GM12872 (cell line): ENCODE results near the gene MEIS2.

Experiments
- TF ChIP-seq, protein P1 (sequence below): IDR thresholded peaks from 3 replicates; pipeline ENCODE4 v1.5.1; 2011; ENCODE audit warnings: low read depth, mild to moderate bottlenecking, low read length, moderate library complexity; ENCODE audit not compliant: insufficient read depth

Gene MEIS2

DNA sequence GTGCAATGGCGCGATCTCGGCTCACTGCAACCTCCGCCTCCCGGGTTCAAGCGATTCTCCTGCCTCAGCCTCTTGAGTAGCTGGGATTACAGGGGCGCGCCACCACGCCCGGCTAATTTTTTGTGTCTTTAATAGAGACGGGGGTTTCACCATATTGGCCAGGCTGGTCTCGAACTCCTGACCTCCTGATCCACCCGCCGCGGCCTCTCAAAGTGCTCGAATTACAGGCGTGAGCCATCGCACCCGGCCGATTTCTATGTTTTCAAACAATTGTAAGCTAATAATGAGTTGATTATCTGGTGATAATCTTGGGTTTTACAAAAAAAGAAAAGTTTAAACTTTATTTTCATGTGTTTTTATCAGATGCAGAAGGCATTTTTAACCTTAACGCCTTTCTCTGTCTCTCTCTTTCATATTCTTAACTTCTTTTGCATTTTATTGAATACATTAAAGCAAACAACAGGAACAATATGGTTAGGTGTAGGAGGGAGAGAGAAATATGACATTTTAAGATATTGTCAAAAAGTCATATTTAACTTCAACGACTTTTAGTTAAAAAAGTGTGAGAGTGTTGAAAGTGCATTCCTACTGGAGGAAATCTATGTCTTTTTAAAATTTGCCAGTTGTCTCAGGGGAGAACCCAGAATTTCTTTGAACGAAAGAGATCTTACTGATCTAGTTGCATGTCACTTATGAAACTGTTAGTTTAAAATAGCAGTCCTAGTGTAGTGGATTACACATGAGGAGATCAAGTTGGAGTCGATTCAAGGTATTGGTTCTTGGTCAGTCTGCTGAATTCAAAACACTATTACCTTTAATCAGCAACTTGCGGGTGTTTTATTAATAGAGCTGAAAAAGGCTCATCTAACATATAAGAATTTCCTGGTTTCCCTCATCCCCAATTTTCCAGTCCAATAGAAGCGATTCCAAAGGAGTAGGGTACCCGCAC is 3.4 kb upstream of the MEIS2 start:
- TF ChIP-seq, protein P1, sequence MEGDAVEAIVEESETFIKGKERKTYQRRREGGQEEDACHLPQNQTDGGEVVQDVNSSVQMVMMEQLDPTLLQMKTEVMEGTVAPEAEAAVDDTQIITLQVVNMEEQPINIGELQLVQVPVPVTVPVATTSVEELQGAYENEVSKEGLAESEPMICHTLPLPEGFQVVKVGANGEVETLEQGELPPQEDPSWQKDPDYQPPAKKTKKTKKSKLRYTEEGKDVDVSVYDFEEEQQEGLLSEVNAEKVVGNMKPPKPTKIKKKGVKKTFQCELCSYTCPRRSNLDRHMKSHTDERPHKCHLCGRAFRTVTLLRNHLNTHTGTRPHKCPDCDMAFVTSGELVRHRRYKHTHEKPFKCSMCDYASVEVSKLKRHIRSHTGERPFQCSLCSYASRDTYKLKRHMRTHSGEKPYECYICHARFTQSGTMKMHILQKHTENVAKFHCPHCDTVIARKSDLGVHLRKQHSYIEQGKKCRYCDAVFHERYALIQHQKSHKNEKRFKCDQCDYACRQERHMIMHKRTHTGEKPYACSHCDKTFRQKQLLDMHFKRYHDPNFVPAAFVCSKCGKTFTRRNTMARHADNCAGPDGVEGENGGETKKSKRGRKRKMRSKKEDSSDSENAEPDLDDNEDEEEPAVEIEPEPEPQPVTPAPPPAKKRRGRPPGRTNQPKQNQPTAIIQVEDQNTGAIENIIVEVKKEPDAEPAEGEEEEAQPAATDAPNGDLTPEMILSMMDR, result no peak

DNA sequence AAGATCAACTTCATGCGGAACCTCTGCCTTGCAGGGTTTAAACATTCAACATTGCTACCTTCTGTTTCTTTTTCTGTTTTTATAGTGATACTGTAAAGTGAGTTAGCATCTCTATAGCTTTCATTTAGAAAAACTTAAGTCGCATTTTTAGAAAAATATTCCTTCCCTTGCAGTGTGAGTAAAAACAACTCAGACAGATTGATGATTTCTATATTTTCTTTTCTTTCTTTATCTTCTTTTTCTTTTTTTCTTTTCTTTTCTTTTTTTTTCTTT is 2.8 kb upstream of the MEIS2 start:
- TF ChIP-seq, protein P1, result no peak

DNA sequence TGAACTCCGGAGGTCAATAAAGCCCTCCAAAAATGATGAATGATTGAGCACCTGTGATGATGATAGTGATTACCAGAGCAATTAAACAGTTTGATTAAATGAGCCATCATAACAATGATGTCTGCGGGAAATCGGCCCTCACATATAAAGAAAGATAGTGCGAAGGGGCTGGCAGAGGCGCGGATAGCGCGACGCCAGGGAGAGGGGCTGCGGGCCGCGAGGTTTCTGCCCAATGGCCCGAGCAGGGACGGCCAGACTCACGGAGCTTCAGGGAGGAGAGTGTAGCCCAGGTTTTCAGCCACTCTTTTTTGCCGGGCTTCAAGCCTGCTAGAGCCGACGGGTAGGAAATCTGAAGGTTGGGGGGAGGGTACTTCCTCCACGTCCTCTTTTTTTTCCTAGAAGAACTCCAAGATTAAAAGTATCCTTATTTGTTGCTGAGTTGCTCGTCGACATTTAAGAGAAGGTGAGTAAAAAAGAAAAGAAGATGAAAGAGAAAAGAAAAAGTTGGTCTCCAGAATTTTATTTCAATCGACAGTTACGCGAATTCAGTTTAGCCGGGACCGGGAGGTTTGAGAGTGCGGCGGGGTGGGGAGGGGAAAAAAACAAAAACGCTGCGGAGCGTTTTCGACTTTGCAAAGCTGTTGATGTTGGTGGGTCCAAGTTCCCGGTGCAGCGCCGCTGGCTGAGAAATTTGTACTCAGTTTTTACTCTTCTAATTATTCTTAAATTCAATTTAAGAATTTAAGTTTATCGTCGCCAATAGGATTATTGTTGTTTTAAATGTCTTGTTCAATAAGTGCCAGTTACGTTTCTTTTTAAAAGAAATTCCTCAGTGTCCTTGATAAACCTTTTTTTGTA is 2.2 kb upstream of the MEIS2 start:
- TF ChIP-seq, protein P1, result no peak

DNA sequence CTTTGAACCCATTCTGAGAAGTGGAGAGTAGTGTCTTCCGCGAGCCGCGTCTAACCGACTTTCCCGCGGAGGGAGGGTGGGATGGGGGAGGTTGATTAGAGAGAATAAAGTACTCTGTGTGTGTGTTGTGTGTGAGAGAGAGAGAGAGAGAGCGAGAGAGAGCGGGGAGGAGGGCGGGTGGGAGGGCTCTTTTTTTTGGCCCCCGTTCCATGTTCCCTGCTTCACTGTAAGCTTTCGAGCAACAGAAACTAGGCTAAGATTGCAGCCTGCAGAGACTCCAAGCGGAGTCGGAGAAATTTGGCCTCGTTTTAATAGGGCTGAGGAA is 1.6 kb upstream of the MEIS2 start:
- TF ChIP-seq, protein P1, result no peak

DNA sequence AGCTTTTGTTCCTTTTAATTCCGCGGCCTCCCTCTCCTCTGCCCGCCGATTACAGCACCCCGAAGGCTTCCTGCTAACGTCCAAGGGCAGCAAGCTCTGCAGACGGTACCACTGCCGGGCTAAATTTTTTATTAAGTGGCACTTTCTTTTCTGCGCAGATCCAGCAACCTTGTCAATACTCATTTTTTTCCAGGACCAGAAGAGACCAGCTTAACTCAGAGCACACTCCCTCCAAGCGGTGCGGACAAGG is 542 bp upstream of the MEIS2 start:
- TF ChIP-seq, protein P1, result no peak

DNA sequence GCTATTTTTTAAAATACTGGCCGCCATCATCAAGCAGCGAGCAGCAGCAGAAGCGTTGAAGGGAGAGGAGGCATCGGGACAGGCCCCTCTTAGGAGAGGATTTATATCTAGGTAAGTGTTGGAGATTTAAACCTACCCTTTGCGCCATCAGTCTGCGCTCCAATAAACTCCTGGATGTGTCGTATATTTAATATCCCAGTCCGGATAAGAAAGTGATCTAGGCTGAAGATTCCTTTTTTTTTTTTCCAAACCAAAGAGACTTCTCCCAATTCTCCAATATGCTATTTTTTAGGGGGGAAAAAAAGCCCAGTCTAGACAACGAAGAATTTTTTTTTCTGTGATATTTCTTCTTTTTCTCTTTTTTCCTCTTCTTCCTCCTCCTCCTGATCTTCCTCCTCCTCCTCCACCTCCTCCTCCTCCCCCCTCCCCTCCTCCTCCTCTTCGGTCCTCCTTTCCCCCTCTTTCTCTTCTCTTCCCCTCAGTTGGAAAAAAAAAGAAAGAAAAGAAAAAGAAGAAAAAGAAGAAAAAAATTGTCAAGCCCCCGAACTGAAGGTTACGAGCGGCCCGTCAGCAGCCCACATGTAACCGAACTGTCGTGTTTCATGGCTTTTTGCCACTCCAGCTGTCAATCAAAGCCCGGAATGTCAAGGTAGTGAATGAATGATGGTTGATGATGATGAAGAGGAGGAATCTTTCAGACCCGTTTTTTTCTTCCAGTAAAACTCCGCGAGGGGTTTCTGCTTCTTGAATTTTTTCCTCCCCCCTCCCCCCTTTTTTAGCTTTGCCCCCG is 835 bp downstream of the MEIS2 start:
- TF ChIP-seq, protein P1, result no peak
